ENCODE data around the gene LAPTM5.
"Not testable (repeated sequence)": the region's sequence is repeated elsewhere in the genome, so short reads cannot be mapped to it uniquely, and the experiment has no call there.

Gene LAPTM5

DNA sequence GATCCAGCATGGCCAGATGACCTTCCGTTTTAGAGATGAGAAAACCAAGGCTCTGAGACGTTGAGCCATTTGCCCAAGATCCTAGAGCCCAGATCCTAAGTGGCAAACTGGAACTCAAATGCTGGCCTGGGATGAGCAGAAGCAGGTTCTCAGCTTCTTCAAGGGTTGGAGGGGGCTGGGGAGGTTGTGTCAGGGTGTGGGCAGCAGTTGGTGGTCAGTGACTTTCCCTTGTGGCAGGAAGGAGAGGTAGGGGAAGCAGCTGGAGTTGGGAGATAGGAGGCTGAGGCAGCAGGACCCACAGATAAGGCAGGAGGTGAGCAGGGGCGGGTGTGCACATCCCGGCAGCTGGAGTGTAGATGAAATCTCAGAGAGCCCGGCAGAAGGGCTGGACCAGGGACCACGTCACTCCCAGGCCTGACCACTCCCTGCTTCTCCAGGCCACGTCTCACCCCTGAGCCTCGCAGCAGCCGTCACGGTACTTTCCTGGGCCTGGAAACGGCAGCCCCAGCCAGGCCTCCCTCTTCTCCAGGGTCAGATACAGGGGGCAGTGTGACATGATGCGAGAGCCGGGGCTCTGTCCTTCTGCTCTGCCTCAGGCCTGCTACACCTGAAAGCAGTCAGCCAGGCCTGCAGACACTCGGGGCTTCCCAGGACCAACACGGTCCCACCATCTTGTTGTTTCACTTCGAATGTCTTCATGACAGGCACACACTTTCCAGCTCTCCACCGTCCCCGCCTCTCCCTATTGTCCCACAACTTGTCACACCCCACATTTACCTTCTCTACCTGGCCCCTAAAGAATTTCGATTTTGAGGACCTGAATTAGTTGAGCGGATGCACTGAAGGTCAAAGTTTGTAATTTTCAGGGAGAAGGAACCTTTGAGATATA, 11.5 kb upstream of the LAPTM5 start:
- no peak for DNase-seq

DNA sequence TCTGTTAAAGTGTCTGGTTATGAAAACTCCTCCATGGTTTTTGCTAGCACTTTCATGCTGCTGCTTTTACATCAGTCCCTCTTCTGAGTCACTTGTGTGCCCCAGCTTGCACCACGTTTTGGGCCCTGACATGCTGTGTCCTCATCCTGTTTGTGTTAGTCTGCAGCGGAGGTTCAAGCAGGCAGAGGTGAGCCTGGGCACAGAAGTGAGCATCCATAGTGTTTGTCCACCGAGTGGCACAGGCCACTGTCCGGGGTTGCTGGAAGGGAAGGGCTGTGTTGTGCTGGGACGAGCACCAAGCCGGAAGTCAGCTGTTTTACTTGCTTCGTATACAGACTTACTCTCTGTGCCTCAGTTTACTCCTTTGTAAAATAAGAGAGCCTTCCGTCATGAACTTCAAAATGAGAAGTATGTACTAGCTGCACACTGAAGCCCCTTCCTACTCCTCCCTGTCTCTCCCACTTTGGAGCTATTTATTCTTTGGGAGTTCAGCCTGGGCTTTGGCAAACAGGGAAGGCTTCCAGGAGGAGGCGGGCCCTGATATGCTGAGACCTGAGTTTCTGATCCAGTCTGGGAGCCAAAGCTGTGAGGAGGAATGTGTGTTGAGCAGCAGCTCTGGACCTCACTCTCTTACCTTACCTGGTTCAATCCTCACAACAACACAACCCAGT, 10.7 kb upstream of the LAPTM5 start:
- no peak for DNase-seq

DNA sequence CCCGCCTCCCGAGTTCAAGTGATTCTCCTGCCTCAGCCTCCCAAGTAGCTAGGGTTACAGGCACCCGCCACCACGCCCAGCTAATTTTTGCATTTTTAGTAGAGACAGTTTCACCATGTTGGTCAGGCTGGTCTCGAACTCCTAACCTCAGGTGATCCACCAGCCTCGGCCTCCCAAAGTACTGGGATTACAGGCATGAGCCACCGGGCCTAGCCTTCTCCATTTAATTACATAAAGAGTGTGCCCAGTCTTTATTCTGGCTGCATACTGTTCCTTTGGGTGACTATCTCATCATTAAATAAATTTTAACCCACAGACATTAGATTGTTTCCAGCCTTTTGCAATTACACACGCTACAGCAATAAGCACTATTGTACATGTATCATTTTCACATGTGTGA, 9.4 kb upstream of the LAPTM5 start:
- not testable (repeated sequence) for DNase-seq

DNA sequence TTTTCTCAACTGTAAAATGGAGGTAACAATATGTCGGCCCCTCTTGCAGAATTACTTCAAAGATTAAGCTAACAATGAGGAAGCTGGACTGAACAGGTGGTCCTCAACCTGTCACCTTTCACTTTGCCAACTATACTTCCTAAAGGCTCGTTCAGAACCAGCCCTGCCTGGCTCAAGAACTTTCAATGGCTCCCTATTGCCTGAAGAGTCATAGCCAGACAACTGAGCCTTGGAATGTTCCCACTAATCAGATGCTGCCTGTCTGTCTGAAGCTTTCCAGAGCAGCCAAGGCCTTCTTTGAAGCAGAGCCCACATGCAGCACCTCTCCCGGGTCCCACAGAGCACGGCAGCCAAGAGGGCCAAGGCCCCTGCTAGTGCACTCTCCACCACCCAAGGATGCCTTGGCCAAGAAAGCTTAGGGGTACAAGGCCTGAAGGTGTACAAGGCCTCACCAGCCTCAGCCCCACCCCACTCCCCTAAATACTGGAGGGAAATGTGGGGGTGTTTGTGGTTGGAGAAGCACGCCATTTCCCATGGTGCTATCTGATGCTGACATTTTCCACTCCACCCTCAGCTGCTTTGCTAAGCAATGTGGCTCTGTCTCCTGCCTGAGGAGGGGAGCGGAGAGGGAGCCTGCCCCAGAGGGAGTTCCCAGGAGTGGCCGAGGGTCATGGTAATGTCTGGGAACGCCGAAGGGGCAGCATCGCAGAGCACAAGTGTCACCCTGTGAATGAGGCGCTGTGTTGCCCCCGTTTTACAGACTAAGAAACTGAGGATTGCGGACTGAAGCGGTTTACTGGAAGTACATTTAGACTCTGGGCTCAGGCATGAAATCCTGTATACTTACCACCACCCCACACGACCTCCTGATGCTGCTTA, 8.2 kb upstream of the LAPTM5 start:
- no peak for DNase-seq

DNA sequence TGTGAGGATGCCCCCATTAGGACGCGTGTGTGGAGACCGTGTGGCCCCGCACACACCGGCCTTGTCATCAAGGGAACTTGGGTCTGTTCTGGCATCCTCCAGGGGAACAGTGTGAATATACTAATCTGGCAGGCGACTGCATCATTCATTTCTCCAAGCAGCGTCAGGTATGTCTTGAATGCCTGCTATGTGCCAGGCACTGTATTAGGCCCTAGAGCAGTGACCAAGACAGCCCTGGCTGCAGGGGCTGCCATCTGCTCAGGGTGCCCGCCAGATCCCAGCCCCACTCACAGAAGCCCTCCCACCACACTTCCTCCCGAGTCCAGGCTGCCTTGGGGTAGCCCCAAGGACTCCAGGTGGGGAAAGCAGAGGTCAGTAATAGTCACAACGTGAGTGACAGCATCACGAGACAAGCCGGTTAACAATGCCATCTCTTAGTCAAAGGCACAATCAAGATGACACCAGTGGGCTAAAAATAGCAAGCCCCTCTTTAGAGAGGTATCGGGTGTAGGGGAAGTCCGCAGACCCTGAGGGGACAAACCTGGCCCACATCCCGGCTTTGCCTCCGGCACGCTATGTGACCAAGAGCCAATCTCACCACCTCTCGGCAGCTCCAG, 7.5 kb upstream of the LAPTM5 start:
- no peak for DNase-seq

DNA sequence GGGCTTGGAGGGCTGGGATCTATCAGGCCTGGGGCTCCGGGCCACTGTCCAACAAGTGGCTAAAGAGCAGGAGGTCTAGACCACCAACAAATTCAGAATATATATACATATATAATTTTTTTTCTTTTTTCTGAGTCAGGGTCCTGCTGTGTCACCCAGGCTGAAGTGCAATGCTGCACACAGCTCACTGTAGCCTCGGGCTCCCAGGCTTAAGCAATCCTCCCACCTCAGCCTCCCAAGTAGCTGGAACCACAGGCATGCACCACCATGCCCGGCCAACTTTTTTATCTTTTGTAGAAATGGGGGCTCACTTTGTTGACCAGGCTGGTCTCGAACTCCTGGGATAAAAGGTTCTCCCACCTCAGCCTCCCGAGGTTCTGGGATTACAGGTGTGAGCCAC, 6.8 kb upstream of the LAPTM5 start:
- no peak for DNase-seq

DNA sequence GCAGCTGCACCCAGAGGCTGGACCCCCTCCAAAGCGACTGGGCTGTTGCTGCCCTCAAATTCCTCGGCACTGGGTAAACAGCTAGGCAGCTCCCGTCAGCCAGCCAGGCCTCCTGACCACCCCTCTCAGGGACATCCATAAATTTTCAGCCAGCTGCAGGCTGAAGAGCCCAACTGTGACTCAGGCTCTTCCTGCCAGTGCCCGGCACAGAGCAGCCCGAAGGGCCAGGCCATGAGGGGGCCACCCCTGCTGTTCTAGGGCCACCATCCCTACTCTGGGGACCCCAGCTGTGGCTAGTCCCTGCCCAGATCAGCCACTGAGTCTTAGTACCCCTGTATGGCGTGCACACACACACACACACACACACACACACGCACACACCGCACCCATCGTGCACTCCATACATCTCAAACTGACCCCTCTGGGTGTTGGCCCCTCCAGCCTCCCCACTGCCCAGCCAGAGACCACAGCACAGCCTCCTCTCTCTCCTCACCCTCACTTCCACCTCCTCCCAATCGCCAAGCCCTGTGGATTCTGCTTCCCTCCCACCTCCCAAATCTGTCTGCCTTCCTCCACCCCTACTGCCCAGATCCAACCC, 6.2 kb upstream of the LAPTM5 start:
- DNase-seq: no peak

DNA sequence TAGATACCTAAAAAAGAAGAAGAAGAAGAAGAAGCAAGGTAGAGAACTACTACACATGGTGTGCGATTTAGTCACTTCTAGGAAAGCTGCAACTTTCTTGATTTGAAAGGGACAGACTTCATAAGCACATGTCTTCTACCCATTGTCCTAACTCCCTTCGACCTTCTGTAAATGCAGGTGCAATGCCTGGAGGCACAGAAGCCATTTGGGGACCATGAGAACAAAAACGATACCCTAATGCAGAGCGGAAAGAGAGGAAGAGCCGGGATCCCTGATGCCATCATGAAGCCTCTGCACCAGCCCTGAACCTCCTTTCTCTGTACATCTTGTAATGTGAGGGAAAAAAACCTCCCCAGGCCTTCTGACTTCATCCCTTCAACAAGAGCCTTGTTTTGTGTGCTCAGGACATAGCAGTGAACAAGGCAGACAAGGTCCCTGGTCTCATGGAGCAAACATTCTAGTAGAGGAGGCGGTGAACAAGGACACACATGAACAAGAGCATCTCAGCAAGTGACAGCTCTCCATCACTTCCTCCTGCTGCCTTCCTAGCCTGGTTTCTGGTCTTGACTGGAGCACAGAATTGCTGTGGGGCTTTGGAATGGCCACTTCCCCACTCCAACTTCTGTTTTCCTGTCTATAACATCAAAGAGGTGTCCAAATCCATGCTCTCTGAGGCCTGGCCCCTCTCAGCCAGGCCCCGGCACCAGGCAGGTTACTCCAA, 5.5 kb upstream of the LAPTM5 start:
- DNase-seq: no peak

DNA sequence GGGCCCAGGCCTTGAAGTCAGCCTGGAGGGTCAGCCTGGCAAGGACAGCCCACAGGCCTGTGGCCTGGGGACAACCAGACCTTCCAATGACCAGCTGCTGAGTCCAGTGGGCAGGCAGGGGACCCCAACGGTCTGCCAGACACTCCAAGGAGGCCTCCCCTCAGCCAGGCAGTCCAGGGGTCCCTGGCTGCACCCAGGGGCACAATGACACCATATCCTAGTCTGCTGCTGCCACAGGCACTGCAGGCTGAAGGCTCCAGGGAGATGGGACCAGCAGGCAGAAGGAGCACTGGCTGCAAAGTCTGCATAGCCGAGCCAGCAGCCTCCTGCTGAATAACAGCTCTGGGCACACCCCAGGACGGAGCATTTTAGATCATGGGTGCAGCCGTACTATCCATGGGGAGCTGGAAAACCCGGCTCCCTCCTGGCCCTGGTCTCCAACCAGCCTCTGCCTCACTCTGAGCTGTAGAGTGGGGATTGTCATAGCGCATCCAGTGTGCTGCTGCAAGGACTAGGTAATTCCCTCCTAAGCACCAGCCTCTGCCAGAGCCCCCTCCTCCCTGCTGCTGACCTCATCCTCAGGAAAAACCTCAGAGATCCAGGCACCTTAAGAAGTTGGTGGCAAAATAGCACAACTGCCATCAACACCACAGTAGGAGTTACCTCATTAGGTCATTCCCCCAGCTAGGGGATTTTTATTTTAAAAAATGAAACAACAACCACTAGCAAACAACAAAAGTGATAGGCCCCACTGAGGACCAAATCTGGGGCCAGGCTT, 4.8 kb upstream of the LAPTM5 start:
- DNase-seq: no peak

DNA sequence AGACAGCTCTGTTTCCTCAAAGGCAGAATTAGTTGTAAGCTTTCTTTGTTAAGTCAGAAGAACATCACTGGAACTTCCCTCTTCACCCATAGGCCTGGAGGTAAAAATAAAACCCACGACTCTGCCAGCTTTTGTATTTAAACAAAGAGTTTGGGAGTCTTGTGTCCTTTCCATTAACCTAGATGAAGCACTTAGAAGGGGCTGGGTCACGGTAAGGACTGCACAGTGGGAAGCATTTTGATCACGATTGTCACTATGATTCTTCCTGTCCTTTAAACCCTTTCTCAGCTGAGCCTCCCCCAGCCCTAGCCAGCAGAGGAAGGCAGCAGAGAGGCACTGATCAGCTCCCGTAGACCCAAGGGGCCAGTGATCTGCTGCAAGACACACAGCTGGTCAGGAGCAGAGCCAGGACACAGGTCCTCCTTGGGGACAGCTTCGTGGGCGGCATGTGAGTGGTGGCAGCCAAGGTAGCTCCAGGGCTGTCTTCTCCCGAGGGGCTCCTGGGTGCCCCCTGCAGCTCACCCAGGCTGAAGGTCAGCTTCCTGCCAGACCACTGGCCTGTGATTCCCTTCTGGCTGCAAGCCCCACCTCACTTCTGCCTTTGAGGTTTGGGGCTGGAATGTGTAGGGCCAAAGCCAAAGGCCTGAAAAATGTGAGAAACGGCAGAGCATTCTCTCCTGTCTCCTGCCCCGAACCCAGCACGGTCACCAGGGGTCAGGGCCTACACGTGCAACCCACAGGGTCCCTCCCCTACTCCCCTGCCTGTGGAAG, 4.0 kb upstream of the LAPTM5 start:
- no peak for DNase-seq

DNA sequence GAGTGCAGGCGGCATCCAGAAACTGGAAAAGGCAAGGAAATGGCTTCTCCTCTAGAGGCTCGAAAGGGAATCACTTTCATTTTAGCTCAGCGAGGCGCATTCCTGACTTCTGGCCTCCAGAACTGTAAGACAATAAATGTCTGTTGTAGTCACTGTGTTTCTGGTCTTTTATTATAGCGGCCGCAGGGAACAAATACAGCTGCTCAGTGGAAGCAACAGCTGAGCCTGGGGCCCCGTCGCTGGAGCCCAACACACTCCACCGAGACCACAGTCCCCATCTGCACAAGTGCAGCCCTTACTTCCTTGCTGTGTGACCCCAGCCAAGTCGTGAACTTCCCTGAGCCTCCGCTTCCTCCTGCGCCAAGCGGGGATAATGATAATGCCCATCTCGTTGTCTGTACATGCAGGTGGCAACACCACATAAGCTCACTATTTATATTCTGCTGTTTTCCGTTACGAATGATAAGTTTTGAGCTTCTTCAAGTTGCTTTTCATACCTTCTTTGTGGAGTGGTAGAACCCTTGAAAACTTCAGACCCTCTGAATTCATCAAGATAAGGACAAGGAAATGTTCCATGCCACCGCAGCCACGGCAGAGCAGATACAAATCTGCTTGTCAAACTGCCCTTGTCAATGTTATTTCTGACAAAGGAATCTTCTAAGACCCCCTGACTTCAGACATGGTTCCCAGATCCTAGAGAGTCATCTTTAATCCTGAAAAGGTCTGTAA, 3.2 kb upstream of the LAPTM5 start:
- DNase-seq: no peak

DNA sequence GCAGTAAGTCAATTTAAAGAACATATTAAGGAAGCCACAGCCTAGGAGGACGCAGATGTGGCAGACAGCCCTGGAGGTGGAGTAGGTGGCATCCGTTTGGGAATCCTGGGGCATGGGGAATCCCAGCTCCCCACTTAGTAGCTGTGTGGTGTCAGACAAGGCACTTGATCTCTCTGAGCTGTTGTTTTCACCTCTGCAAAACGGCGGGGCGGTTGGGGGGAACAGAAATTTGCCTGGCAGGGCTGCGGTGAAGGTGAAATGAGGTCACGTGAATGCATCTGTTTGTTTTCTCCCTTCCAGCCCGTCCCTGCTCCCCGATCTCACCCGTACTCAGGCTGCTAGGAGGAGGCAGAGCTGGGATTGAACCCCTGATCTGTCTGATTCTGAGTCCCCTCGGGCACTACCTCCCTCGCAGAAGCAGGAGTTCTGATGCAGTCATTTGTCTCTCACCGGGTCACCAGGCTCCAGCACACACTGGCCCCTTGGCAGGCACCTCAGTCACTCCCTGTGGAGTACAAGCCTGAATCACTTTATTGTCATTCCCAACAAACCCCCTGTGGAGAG, 2.2 kb upstream of the LAPTM5 start:
- no peak for DNase-seq

DNA sequence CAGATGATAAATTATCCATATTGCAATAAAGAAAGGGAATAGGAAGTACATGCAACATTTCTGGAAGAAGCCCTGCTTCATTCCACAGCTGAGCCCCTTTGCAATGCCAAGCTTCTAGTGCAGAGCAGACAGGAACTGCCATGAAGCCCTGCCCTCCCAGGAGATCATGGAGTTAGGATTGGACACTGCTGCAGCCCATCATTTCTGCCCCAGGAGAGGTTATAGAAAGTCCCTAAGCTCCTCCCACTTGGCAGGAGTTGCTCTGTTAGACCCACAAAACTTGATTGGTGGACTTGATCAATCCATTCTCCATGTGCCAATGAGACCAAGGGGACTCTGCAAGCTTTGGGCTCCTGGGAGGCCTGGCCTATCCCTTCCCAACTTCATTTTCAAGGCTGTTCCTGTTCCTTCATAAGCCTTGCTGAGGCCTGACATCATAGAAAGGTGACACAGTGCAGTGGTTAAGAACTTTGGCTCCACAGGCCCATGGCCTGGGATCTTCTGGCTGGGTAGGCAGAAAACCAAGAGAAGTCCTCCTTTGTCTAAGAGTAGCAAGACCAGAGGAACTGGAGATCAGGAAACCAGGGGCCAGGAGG, 1.3 kb upstream of the LAPTM5 start:
- no peak for DNase-seq

DNA sequence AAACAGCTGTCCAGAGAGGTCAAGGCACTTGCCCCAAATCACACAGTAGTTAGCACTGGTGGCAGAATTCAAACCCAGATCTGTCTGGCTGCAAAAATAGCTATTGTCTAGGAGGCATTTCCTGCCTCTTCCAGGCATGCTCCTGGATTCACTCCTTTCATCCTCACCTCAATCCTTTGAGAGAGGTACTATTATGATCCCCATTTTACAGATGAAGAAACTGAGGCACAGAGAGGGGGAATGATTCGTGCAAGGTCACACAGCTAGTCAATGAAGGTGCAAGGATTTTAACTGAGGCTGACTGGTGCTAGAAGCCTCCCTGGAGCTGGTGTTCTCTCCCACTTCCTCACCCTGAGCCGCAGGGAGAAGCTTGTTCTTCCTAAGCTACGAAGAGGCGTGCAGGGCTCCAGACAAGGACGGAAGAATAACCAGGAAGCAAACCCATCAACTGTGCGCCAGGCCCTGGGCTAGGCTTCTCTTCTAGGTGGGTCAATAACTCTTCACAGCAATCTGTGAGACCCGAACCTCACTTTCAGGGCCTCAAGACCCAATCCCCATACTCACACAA, 631 bp upstream of the LAPTM5 start:
- no peak for DNase-seq

DNA sequence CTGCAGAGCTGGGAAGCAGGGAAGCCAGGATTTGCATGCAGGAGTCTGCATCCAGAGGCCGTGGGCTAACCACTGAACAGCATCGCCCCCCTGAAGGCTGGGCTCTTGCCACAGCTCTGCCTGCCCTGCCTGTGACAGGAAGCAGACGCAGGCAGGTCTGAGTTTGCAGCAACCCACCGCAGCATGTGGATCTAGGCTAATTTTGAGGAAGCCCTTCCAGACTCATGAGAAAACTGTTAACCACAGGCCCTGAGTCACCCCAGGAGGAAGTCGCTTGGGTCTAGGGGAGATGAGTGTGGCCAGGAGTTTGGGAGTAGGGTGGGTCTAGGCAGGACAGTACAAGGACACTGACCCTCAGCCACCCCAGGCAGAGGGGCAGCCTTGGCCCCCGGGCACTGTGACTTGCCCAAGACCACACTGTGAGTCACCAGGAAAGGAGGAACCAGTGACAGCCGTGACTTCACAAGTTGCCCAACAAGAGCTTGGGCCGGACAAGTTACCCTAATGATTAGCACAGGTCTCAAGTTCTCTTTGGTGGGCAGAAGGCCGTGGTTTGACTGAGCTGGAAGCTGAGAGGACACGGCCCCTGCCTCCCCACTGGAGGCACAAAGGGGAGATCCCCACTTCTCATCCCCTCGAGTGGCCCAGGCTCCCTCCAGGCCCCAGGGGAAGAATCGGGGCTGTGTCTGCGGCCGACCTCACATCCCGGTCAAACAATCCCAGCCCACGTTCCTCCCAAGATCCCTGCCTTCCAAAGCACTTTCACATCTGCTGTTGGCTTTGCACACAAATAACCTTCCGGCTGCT, 826 bp downstream of the LAPTM5 start:
- no peak for DNase-seq

DNA sequence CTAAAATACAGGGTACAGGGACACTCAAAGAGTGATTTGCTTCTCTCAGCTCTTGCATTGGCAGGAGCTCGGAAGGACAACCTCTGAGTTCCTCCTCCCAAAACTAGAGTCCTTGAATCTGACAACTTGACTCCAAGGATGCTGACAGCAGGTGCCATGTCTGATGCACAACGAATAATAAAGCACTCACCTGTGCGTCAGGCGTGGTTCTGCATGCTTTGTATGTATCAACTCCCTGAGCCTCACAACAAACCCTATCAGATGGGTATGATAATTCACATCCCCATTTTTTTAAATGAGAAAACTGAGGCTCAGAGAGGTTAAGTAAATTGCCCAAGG, 1.4 kb downstream of the LAPTM5 start:
- no peak for DNase-seq

DNA sequence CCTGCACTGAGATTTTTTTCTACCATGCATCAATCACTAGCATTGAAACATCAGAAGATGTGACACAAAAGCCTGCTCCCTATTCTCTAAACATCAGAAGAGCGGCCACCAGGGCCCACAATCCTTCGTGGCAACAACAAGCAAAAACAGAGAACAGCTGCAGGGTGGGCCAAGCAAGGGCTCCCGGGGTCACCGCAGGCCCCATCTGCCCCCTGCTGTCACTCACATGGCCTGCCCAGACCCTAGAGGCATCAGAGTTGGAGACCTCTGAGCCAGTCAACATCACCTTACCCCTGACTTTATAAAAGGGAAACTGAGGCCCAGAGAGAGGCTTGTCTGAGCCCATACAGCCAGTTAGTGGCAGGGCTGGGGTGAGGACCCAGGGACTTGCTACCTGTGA, 1.8 kb downstream of the LAPTM5 start:
- DNase-seq: no peak

DNA sequence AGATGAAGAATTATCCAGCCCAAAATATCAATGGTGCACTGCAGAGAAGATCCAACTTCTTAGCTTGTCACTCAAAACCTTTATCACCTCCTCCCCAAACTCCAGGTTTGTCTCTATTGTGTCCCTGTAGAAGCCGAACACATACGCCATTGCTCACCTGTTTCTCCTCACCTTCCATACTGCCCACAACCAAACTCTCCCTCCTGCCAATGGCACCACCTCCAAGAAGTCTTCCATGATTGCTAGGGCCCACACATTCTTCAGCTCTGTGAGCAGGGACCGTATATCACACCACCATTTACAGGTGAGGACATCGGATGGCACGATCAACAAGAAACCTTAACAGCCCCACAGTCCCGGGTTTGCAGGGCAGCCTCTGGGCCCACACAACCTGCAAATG, 2.2 kb downstream of the LAPTM5 start:
- DNase-seq: no peak
